ENCODE data around the gene SPDYE3.
"Not testable (repeated sequence)": the region's sequence is repeated elsewhere in the genome, so short reads cannot be mapped to it uniquely, and the experiment has no call there.

The SPDYE3 gene

GRCh38 chr7:100307402-100307801, at the start of gene SPDYE3:
Gene SPDYE3 (plus strand): TSS chr7:100307702. CDS start chr7:100307886, 184 bp downstream.
- not testable (repeated sequence) for DNase-seq

GRCh38 chr7:100259984-100260383, 47.5 kb upstream of the SPDYE3 start:
- not testable (repeated sequence) for DNase-seq

- DNase-seq: not testable (repeated sequence)
Observed at GRCh38 chr7:100262896-100263295, 44.6 kb upstream of the SPDYE3 start.

- not testable (repeated sequence) for DNase-seq
Observed at GRCh38 chr7:100264223-100264622, 43.3 kb upstream of the SPDYE3 start.

- DNase-seq: not testable (repeated sequence)
Observed at GRCh38 chr7:100264669-100265165, 42.8 kb upstream of the SPDYE3 start.

GRCh38 chr7:100265851-100266250, 41.7 kb upstream of the SPDYE3 start:
- DNase-seq: not testable (repeated sequence)

GRCh38 chr7:100266576-100267354, 40.7 kb upstream of the SPDYE3 start:
- DNase-seq: no peak

- DNase-seq: no peak
Observed at GRCh38 chr7:100267648-100268047, 39.9 kb upstream of the SPDYE3 start.

- not testable (repeated sequence) for DNase-seq
Observed at GRCh38 chr7:100268882-100269281, 38.6 kb upstream of the SPDYE3 start.

- DNase-seq: not testable (repeated sequence)
Observed at GRCh38 chr7:100269306-100270045, 38.0 kb upstream of the SPDYE3 start.

- peak; percentile 1 to 42 for DNase-seq
Observed at GRCh38 chr7:100270046-100270918, 37.2 kb upstream of the SPDYE3 start.

- peak in 1 of 2 donors; percentile 36 for DNase-seq
Observed at GRCh38 chr7:100270941-100271593, 36.4 kb upstream of the SPDYE3 start.

- peak; percentile 92 to 95 for DNase-seq
Observed at GRCh38 chr7:100271716-100272537, 35.6 kb upstream of the SPDYE3 start.

- DNase-seq: not testable (repeated sequence)
Observed at GRCh38 chr7:100272538-100272902, 35.0 kb upstream of the SPDYE3 start.

- no peak for DNase-seq
Observed at GRCh38 chr7:100275120-100275519, 32.4 kb upstream of the SPDYE3 start.

GRCh38 chr7:100276126-100276525, 31.4 kb upstream of the SPDYE3 start:
- not testable (repeated sequence) for DNase-seq

GRCh38 chr7:100282069-100282608, 25.4 kb upstream of the SPDYE3 start:
- DNase-seq: not testable (repeated sequence)

- DNase-seq: not testable (repeated sequence)
Observed at GRCh38 chr7:100283147-100283546, 24.4 kb upstream of the SPDYE3 start.

- not testable (repeated sequence) for DNase-seq
Observed at GRCh38 chr7:100287191-100287969, 20.1 kb upstream of the SPDYE3 start.

- DNase-seq: not testable (repeated sequence)
Observed at GRCh38 chr7:100288258-100288657, 19.2 kb upstream of the SPDYE3 start.

All from hippocampal formation (tissue), 2 donors.